ENCODE data around the gene KRTAP10-6. TPM values are rescaled to one million over a fixed set of nuclear protein-coding genes. Genes with fewer than 3 reads are reported as not detected.
"Not testable (repeated sequence)": the region's sequence is repeated elsewhere in the genome, so short reads cannot be mapped to it uniquely, and the experiment has no call there.

Gene KRTAP10-6, protein sequence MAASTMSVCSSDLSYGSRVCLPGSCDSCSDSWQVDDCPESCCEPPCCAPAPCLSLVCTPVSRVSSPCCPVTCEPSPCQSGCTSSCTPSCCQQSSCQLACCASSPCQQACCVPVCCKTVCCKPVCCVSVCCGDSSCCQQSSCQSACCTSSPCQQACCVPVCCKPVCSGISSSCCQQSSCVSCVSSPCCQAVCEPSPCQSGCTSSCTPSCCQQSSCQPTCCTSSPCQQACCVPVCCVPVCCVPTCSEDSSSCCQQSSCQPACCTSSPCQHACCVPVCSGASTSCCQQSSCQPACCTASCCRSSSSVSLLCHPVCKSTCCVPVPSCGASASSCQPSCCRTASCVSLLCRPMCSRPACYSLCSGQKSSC
- total RNA-seq, result not detected

DNA sequence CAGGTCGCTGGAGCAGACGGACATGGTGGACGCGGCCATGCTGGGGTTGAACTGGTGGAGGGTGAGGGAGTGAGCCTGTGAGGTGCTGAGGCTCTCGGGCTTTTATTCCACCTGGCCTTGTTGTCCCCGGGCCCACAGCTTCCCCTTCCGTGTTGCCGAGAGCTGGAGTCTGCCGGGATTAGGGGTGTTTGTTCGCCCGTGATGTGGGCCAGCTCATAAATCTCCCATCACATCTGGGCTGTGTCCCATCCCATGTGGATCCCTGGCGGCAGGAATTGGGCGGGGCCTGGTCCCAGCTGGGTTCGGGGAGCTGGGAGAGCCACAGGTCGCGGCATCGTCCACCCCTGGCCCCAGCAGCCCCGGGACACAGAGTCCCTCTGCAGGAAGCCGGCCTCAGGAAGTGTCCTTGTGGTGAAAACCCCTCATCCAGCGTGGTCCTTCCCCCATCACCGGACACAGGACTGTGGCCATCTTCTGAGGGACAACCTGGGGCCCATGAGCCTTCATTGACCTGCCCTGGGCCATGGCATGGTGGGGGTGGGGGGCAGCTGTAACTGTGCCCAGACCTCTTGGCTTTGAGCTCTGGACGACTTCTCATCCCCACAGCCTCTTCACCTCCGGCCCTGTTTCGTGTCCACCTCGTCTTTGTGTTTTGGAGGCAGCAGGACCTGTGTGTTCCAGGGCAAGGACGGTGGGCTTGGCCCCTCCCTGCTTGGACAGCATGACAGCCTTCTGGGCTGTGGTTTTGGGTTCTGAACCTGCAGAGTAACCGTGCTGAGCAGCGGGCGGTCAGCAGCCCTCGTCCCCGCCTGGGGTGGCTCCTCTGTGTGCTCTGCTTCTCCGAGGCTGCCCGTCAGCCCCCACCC lies at the start of gene KRTAP10-6:
TSS of gene KRTAP10-6 (minus strand) at position 60 of the 866 bp plus-strand sequence. CDS start at position 39, 21 bp downstream.
- DNase-seq (ENCODE audit: low spot score in 2 of 2) (no peak), FAIRE-seq (no peak)

DNA sequence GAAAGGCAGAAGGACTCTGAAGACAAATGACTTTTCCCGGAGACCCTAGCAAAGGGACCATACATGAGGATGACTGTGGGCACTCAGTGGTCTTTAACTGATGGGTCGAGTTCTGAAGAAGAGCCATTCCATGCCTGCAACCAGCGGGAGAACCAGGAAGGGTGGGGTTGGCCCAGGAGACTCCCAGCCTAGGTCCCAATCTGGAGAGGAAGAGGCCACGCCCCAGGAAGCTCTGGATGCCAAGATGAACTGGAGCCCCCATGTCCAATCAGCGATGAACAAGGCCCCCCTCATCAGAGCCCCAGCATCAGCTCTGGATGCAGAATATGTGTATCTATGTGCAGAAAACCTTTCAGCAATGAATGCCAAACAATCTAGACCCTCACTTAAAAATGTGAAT lies 48.5 kb upstream of the KRTAP10-6 start:
- no peak for FAIRE-seq
- DNase-seq (ENCODE audit: low spot score in 2 of 2), result no peak

DNA sequence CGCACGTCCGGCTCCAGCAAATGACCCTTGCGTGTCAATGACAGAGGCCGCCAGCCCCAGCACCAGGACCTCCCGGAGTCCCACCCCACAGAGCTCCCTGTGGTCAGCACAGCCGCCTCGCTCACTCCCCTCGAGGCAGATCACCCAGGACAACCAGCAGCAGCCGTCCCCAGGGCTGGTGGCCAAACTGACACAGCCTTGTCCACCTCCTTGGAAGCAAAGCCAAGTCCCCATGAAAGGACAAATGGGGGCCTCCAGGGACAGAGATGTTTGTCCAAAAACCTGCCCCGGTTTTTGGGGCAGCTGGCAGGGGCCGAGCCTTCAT lies 47.0 kb upstream of the KRTAP10-6 start:
- DNase-seq (ENCODE audit: low spot score in 2 of 2), result no peak
- FAIRE-seq, result no peak

DNA sequence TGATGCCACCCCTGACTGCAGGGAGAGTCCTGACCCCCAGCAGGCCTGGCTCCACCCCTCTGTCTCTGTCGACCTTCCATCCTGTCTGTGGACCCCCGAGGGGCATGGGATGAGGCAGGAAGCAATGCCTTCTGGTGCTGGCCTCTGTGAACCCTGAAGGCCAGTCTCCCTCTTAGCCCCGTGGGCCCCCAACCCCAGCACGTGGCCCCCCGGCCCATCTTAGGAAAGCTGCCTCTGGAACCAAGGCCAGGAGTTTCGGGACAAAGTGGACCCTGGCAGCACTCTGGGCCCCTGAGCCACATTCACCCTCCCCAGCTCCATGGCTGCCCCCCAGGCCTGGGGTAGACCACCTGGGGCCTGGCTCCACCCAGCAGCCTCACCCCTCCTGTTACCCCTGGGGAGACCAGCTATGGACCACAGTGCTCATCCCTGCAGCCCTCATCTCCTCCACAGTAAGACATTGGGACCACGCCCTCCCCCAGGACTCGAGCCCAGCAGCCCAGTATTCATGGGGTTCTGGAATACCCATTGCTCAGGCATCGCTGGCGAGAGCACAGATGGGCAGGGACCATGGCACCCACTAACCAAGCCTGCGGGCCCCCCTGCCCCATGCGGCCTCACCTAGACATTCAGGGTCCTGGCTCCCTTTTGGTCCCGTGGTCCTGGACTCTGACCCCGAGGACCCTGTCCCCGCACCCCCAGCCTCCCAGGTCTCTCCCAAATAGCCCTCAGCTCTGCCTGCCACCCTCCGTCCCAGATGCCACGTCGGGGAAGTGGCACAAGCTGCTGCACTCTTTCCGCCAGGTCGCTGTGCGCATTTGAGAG lies 46.4 kb upstream of the KRTAP10-6 start:
- not testable (repeated sequence) for DNase-seq (ENCODE audit: low spot score in 2 of 2); FAIRE-seq

DNA sequence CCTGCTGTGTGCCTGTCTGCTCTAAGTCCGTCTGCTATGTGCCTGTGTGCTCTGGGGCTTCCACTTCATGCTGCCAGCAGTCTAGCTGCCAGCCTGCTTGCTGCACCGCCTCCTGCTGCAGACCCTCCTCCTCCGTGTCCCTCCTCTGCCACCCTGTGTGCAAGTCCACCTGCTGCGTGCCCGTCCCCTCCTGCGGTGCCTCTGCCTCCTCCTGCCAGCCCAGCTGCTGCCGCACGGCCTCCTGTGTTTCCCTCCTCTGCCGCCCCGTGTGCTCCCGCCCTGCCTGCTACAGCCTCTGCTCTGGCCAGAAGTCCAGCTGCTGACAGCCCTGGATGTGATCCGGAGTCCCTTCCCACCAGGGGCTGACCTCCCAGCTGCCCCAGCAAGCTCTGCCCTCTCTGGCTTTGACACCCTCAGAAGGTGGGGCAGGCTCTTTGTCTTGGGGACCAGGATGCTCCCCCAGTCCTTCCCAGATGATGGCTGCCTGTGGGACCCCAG lies 45.6 kb upstream of the KRTAP10-6 start:
- not testable (repeated sequence) for DNase-seq (ENCODE audit: low spot score in 2 of 2); FAIRE-seq

DNA sequence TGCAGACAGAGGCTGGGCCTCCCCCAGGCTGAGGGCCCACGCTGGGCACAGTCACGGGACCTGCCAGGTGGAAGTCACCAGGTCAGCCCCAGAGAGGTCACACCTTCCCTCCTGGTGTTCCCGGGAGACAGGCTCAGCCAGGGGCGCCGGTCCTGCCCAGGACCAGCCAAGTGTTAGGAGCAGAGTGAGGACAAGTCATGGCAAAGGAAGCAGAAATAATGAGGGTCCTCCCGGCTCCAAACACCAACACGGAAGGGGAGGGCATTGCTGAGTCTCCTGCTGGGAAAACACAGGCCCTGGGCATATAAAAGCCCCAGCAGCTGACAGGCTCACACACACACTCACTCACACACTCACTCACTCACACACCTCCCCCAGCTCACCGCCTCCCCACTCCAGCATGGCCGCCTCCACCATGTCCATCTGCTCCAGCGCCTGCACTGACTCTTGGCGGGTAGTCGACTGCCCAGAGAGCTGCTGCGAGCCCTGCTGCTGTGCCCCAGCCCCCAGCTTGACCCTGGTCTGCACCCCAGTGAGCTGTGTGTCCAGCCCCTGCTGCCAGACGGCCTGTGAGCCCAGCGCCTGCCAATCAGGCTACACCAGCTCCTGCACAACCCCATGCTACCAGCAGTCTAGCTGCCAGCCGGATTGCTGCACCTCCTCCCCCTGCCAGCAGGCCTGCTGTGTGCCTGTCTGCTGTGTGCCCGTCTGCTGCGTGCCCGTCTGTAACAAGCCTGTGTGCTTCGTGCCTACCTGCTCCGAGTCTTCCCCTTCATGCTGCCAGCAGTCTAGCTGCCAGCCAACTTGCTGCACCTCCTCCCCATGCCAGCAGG lies 44.9 kb upstream of the KRTAP10-6 start, which contains the start of gene KRTAP10-10:
TSS of gene KRTAP10-10 (plus strand) at position 339 of the 833 bp plus-strand sequence. CDS start at position 401, 62 bp downstream.
- FAIRE-seq (no peak), DNase-seq (ENCODE audit: low spot score in 2 of 2) (no peak)

DNA sequence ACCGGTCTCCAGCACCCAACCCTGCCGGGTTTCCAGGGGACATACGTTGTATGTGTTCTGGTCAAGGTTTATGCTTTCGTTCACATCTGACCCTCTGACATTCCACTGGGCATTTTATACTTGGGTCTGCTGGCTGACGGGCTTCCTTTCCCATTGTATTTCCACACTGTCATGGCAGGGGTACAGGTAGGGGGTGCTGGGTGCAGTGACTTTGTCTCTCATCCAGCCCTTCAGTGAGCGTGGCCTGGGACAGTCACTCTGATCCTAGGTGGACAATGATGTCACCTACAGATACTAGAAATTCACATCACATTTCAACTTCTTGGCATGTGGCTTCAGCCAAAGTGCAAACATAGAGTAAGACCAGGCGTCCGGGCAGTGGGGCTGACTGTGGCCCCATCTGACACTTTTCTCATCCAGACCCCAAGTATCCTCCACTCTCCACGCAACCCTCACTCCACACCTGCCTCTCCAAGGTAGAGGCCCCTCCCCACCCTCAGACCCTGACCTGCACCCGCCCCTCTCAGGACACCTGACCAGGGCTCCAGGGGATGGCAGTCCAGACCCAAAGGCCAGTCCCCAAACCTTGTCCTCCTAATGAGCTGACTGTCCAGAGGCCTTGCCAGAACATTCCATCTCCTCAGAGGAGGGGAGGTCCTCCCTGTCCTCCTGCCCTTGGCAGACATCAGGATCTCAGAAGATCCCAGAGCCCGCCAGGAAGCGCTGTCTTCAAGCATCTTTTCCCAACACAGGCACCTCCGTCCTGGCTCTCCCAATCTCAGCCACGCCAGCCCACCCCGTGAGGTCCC lies 44.1 kb upstream of the KRTAP10-6 start:
- FAIRE-seq (no peak), DNase-seq (ENCODE audit: low spot score in 2 of 2) (no peak)

DNA sequence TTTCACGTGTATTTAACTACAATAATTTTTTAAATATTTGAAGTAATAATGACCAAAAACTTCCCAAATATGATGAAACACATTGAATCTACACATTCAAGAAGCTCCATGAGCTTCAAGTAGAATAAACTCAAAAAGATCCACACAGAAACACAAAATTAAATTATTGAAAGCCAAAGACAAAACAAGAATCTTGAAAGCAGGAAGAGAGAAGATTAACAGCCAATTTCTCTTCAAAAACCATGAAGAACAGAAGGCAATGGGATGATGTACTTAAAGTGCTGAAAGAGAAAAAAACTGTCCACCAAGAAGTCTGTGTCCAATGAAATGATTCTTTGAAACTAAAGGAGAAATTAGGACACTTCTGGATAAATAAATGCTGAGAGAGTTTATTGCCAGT lies 39.8 kb upstream of the KRTAP10-6 start:
- DNase-seq (ENCODE audit: low spot score in 2 of 2) (no peak), FAIRE-seq (no peak)

DNA sequence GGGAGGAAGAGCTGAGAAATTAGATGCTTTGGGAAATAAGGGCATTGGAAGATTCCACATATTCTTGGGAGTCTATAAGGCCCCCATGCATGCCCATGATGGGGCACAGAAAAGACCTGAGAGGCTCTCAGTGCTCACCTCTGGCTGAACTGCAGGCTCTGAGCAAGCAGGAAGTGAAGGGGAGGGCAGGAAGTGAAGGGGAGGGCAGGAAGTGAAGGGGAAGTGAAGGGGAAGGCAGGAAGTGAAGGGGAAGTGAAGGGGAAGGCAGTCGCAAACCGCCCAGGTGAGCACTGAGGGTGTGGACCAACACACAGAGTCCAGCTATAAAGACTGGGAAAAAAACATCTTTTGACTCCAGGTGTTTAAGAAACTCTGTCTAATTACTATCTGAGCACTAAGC lies 38.1 kb upstream of the KRTAP10-6 start:
- FAIRE-seq (no peak), DNase-seq (ENCODE audit: low spot score in 2 of 2) (no peak)

DNA sequence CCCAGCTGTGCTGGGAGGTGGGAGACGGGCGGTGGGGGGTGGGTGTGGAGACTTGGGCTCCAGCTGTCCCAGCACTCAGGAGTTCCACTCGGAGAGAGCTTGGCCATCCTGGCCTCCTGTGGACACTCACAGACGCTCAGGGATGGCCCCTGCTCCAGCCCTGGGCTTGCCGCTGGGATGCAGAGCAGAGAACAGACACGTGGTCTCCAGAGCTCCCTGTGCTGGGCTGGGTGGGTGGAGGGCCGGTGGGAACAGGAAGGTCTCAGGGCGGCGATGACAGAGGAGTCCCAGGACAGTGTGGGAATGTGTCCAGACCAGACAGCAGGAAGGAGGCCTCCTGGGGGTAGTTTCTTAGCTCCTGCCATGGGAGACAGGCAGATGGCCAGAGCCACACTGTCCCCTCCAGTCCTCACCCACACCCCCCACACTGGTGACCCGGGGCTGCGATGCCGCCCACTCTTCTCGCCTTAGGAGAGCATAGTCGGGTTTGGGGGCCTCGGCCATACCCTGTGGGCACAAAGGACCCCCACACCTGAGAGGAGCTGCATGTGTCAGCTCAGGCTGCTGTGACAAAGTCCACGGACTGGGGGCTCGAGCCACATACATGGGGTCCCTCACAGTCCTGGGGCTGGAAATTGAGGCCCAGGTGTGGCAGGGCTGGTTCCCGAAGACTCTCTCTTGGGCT lies 36.5 kb upstream of the KRTAP10-6 start:
- FAIRE-seq (no peak), DNase-seq (ENCODE audit: low spot score in 2 of 2) (no peak)

DNA sequence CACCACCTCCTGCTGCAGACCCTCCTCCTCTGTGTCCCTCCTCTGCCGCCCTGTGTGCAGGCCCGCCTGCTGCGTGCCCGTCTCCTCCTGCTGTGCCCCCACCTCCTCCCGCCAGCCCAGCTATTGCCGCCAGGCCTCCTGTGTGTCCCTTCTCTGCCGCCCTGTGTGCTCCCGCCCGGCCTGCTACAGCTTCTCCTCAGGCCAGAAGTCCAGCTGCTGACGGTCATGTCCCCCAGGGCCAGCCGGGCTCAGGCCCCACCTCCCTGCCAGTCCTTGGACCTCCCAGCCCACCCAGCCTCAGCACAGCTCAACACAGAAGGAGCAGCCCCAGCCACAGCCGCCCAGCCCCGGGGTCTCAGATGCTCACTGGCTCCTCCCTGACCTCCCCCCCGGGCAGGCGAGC lies 35.5 kb upstream of the KRTAP10-6 start:
- DNase-seq (ENCODE audit: low spot score in 2 of 2); FAIRE-seq: not testable (repeated sequence)

DNA sequence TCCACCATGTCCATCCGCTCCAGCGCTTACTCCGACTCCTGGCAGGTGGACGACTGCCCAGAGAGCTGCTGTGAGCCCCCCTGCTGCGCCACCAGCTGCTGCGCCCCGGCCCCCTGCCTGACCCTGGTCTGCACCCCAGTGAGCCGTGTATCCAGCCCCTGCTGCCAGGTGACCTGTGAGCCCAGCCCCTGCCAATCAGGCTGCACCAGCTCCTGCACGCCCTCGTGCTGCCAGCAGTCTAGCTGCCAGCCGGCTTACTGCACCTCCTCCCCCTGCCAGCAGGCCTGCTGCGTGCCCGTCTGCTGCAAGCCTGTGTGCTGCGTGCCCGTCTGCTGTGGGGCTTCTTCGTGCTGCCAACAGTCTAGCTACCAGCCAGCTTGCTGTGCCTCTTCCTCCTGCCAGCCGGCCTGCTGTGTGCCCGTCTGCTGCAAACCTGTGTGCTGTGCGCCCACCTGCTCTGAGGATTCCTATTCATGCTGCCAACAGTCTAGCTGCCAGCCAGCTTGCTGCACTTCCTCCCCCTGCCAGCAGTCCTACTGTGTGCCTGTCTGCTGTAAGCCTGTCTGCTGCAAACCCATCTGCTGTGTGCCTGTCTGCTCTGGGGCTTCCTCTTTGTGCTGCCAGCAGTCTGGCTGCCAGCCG lies 35.0 kb upstream of the KRTAP10-6 start:
- not testable (repeated sequence) for DNase-seq (ENCODE audit: low spot score in 2 of 2); FAIRE-seq

DNA sequence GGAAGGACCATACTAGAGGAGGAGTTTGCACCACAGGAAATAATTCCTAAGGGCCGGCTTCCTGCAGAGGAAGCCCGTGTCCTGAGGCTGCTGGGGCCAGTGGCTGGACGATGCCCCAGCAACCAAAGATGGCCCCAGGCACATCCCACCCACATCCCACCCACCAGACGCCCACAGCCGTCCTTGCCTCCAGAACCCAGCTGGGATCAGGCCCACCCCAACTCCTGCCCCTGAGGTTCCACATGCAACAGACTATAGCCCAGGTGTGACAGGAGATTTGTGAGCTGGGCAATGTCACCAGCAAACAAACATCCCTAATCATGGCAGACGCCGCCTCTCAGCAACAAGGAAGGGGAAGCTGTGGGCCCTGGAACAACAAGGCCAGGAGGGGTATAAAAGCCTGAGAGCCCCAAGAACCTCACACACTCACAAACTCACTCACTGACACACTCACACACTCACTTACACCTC lies 34.4 kb upstream of the KRTAP10-6 start, which contains the start of gene KRTAP10-9:
TSS of gene KRTAP10-9 (plus strand) at position 421 of the 471 bp plus-strand sequence. CDS start 79 bp downstream, outside the sequence.
- FAIRE-seq (no peak), DNase-seq (ENCODE audit: low spot score in 2 of 2) (no peak)

DNA sequence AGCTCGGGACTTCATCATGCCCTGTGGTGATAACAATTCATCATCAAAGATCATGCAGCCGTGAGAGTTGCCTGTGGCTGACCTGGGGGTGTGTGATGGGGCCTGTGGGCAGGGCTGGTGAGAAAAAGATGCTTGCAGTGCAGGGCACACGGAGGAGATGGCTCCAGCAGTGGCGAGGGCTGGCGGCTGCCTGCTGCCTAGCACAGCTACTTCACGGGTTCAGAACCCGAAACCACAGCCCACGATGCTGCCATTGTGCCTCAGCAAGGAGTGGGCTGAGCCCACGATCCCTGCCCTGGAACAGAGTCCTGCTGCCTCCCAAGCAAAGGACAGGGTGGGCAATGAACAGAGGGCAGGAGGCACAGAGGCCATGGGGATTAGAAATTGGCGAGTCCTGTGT lies 34.0 kb upstream of the KRTAP10-6 start:
- FAIRE-seq (no peak), DNase-seq (ENCODE audit: low spot score in 2 of 2) (no peak)

DNA sequence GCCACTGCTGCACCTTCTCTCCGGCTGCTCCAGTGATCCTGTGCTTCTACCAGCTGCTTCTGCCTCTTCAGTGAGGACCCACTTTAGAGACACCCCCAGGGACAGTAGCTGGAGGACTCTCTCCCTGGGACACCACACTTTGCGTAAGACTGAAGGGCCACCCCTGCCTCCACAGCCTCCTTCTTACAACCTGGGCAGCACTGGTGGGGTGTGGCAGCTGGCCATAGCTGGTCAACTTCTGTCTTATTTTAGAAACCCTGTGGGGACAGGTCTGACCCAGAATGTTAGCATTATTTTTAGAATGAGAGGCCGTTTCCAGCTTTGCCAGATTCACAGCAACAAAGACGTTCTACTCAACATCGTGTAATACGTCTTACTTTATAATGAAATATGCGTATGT lies 33.5 kb upstream of the KRTAP10-6 start:
- FAIRE-seq, result no peak
- no peak for DNase-seq (ENCODE audit: low spot score in 2 of 2)

DNA sequence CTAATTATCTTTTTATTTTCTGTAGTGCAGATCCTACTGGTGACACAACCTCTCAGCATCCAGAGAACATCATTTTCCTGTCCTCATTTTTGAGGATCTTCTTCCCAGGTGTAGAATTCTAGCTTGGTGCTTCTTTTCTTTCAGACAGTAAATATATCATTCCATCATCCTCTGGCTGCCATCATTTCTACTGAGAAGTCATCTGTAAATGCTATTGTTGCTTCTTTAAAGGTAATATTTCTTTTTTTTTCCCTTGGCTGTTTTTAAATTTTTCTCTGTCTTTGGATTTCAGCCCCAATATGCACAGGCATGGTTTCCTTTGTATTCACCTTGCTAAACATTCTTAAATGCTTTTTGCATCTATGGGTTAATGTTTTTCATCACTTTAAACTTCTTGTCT lies 31.3 kb upstream of the KRTAP10-6 start:
- DNase-seq (ENCODE audit: low spot score in 2 of 2) (no peak), FAIRE-seq (no peak)

DNA sequence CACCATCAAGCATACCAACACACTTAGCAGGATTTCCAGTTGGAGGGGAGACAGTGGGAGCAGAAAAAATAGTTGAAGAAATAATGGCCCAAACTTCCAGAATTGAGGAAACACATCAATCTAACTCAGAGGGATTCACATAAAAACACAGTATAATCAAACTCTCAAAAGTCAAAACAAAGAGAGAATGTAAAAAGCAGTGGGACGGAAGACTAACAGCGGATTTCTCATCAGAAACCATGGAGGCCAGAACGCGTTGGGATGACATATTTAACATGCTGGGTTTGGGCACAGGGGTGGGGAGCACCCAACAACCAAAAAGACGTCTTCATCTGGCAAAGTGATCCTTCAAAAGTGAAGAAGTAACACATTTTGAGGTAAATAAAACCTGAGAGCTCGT lies 27.6 kb upstream of the KRTAP10-6 start:
- FAIRE-seq, result no peak
- no peak for DNase-seq (ENCODE audit: low spot score in 2 of 2)

Measured in frontal cortex (tissue), 4 donors.